SKM-1 (cell line): ENCODE results near the gene WIF1.

ENCODE experiments used
- DNase-seq: peaks from one replicate; lab custom pipeline; 2025; ENCODE audit not compliant: unreplicated experiment; lab: John Stamatoyannopoulos, UW

The WIF1 gene

GRCh38 chr12:65123435-65124063, 2.4 kb upstream of the WIF1 start:
- DNase-seq = peak; percentile 40

GRCh38 chr12:65122703-65123102, 1.6 kb upstream of the WIF1 start:
- no peak for DNase-seq

GRCh38 chr12:65121956-65122469, 908 bp upstream of the WIF1 start:
- DNase-seq = no peak

GRCh38 chr12:65119063-65119462, 2.0 kb downstream of the WIF1 start:
- no peak for DNase-seq

- DNase-seq = no peak
Observed at GRCh38 chr12:65113621-65114035, 7.5 kb downstream of the WIF1 start.

GRCh38 chr12:65106948-65107347, 14.2 kb downstream of the WIF1 start:
- no peak for DNase-seq

- DNase-seq = no peak
Observed at GRCh38 chr12:65100140-65100539, 21.0 kb downstream of the WIF1 start.

GRCh38 chr12:65099182-65099581, 21.9 kb downstream of the WIF1 start:
- no peak for DNase-seq

GRCh38 chr12:65098364-65098763, 22.7 kb downstream of the WIF1 start:
- DNase-seq = no peak

GRCh38 chr12:65094722-65095121, 26.4 kb downstream of the WIF1 start:
- DNase-seq = no peak

- no peak for DNase-seq
Observed at GRCh38 chr12:65093606-65094005, 27.5 kb downstream of the WIF1 start.

GRCh38 chr12:65090461-65090860, 30.6 kb downstream of the WIF1 start:
- no peak for DNase-seq

GRCh38 chr12:65086236-65086635, 34.9 kb downstream of the WIF1 start:
- DNase-seq = peak; percentile 12

- DNase-seq = no peak
Observed at GRCh38 chr12:65084579-65084978, 36.5 kb downstream of the WIF1 start.

GRCh38 chr12:65083581-65083980, 37.5 kb downstream of the WIF1 start:
- no peak for DNase-seq

- DNase-seq = no peak
Observed at GRCh38 chr12:65082406-65082805, 38.7 kb downstream of the WIF1 start.

- DNase-seq = no peak
Observed at GRCh38 chr12:65081496-65081895, 39.6 kb downstream of the WIF1 start.

GRCh38 chr12:65074932-65075331, 46.2 kb downstream of the WIF1 start:
- DNase-seq = no peak

- no peak for DNase-seq
Observed at GRCh38 chr12:65069336-65069735, 51.8 kb downstream of the WIF1 start.

- no peak for DNase-seq
Observed at GRCh38 chr12:65067383-65067782, 53.7 kb downstream of the WIF1 start.

- no peak for DNase-seq
Observed at GRCh38 chr12:65055859-65056258, 65.2 kb downstream of the WIF1 start.

GRCh38 chr12:65051218-65051617, 69.9 kb downstream of the WIF1 start:
- no peak for DNase-seq

GRCh38 chr12:65045269-65045668, 75.8 kb downstream of the WIF1 start:
- DNase-seq = no peak
